Fibroblast of villous mesenchyme (primary cell): ENCODE data around the gene GNB1. TPM values are rescaled to one million over a fixed set of nuclear protein-coding genes. Genes with fewer than 3 reads are reported as not detected.

ENCODE experiments used
- DNase-seq: peaks from one replicate; pipeline ENCODE4 v3.0.0-alpha.2; 2010; ENCODE audit warnings: low read depth
- H3K4me3 ChIP-seq: 2 replicates; pipeline ENCODE4 v1.5.1; 2011; ENCODE audit warnings: low read depth, mild to moderate bottlenecking, low read length
- CTCF ChIP-seq: IDR thresholded peaks from 2 replicates; pipeline ENCODE4 v1.5.1; 2012; ENCODE audit warnings: low read depth, mild to moderate bottlenecking, low read length; ENCODE audit not compliant: insufficient read depth
- total RNA-seq: library from RNA; depleted of rRNA; stranded (reverse); fragments of >200 nt; gene quantifications from 2 replicates; pipeline ENCODE4 v1.2.3, GENCODE V29; 2012

The GNB1 gene
- total RNA-seq, 1 donor = 124 TPM

GRCh38 chr1:1780598-1781525 lies 110.0 kb downstream of the GNB1 start:
- no peak for TF ChIP-seq CTCF
- no peak for DNase-seq
- H3K4me3 ChIP-seq = no peak overlapping the region

GRCh38 chr1:1779691-1780597 lies 110.9 kb downstream of the GNB1 start:
- DNase-seq = peak; percentile 92
- no peak overlapping the region for H3K4me3 ChIP-seq
- TF ChIP-seq CTCF = no peak

- peak overlapping the region; percentile 57 for H3K4me3 ChIP-seq
- TF ChIP-seq CTCF = no peak
- no peak for DNase-seq
These were observed 111.6 kb downstream of the GNB1 start for GRCh38 chr1:1779320-1779675.

GRCh38 chr1:1778663-1779319 lies 112.1 kb downstream of the GNB1 start:
- no peak for TF ChIP-seq CTCF
- peak overlapping the region; percentile 57 for H3K4me3 ChIP-seq
- DNase-seq = peak; percentile 33

- peak within 1 kb of the TSS; percentile 80 for H3K4me3 ChIP-seq
- DNase-seq = peak; percentile 44
These were observed 112.8 kb downstream of the GNB1 start, which contains the start of gene NADK for GRCh38 chr1:1777950-1778662. NADK (minus strand) TSS chr1:1778470; CDS start chr1:1765406, 13,064 bp downstream.

More at GRCh38 chr1:1777950-1778662, 112.8 kb downstream of the GNB1 start, which contains the start of gene NADK:
- TF ChIP-seq CTCF = no peak
